ENCODE results near the gene BMPR1B.

BMPR1B gene

GRCh38 chr4:94758700-94759399 is 1.1 kb downstream of the BMPR1B start:
- no peak overlapping the region for H3K4me3 ChIP-seq (replicated peaks; ENCODE audit: insufficient read depth, low read length)
- DNase-seq (ENCODE audit: low read depth in 1 of 2, low spot score in 1 of 2): no peak

GRCh38 chr4:94759767-94760211 is 2.0 kb downstream of the BMPR1B start:
- H3K27me3 ChIP-seq (ENCODE audit: insufficient read depth, poor library complexity, severe bottlenecking): peaks cover 43% of the 10 kb centered on the region
- H3K4me3 ChIP-seq (replicated peaks; ENCODE audit: insufficient read depth, low read length): no peak overlapping the region
- H3K27ac ChIP-seq (replicated peaks): no peak overlapping the region
- no peak for DNase-seq (ENCODE audit: low read depth in 1 of 2, low spot score in 1 of 2)
- TF ChIP-seq POLR2AphosphoS5 (IDR thresholded peaks at IDR 0.05; ENCODE audit: low read depth) (no peak), GABPA (IDR thresholded peaks at IDR 0.05; ENCODE audit: low read depth) (no peak), REST (IDR thresholded peaks at IDR 0.05; ENCODE audit: insufficient replicate concordance, low read depth) (no peak), SPI1 (IDR thresholded peaks at IDR 0.05; ENCODE audit: borderline replicate concordance, low read depth) (no peak), CTCF (IDR thresholded peaks at IDR 0.05; ENCODE audit: insufficient read depth, low read length) (no peak)

More at GRCh38 chr4:94758700-94759399, 1.1 kb downstream of the BMPR1B start:
- Histone ChIP-seq H3K27ac (replicated peaks) (no peak overlapping the region), H3K27me3 (ENCODE audit: insufficient read depth, poor library complexity, severe bottlenecking) (peaks cover 45% of the 10 kb centered on the region)
- no peak for TF ChIP-seq SPI1 (IDR thresholded peaks at IDR 0.05; ENCODE audit: borderline replicate concordance, low read depth)
- no peak for TF ChIP-seq CTCF (IDR thresholded peaks at IDR 0.05; ENCODE audit: insufficient read depth, low read length)
- TF ChIP-seq GABPA (IDR thresholded peaks at IDR 0.05; ENCODE audit: low read depth): no peak
- no peak for TF ChIP-seq REST (IDR thresholded peaks at IDR 0.05; ENCODE audit: insufficient replicate concordance, low read depth)
- no peak for TF ChIP-seq POLR2AphosphoS5 (IDR thresholded peaks at IDR 0.05; ENCODE audit: low read depth)

DNA sequence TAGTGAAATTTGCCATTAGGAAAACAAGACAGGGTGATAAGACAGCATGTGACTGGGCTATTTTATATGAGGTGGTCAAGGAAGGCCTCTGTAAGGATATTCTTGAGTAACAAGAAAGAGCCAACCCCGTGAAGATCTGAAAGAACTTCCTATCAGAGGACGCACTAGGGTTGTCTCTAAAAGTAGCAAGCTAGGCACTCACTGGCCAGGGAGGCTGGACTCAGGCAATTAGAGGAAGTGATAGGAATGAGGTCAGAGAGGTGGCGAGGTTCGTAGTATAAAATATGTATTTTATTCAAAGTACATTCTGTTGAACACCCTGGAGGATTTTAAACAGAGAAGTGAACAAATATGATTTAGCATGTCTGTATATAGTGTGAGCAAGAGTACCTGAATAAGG is 4.6 kb downstream of the BMPR1B start:
- no peak overlapping the region for H3K4me3 ChIP-seq (replicated peaks; ENCODE audit: insufficient read depth, low read length)
- DNase-seq (ENCODE audit: low read depth in 1 of 2, low spot score in 1 of 2): no peak
- H3K27me3 ChIP-seq (ENCODE audit: insufficient read depth, poor library complexity, severe bottlenecking): peaks cover 27% of the 10 kb centered on the region
- no peak overlapping the region for H3K27ac ChIP-seq (replicated peaks)
- TF ChIP-seq POLR2AphosphoS5 (IDR thresholded peaks at IDR 0.05; ENCODE audit: low read depth) (no peak), REST (IDR thresholded peaks at IDR 0.05; ENCODE audit: insufficient replicate concordance, low read depth) (no peak), SPI1 (IDR thresholded peaks at IDR 0.05; ENCODE audit: borderline replicate concordance, low read depth) (no peak), GABPA (IDR thresholded peaks at IDR 0.05; ENCODE audit: low read depth) (no peak), CTCF (IDR thresholded peaks at IDR 0.05; ENCODE audit: insufficient read depth, low read length) (no peak)

Data from HL-60 (cell line).